Stimulated activated naive CD8-positive, alpha-beta T cell treated with anti-CD3 and anti-CD28 coated beads, Interleukin-15, amount 100 ng/mL, for 72 hours (primary cell): Measurements from ENCODE around the gene NT5C1A.

Source experiments
- ATAC-seq: fragments of 150-1000 bp; cut with Tn5 transposase; 2 replicates; pipeline ENCODE4 v1.10.0; 2021; ENCODE audit warnings: mild to moderate bottlenecking, moderate library complexity
- DNase-seq, 2 donors: peaks; one replicate each; pipeline ENCODE4 v3.0.0; 2021 to 2022
- H3K27ac Mint-ChIP-seq, 2 donors: one replicate each; pipeline ENCODE4 v1.8.0; 2022; ENCODE audit warnings: mild to moderate bottlenecking in 2 of 2, mixed read lengths in 2 of 2, moderate library complexity in 2 of 2
- H3K27me3 Mint-ChIP-seq: one replicate; pipeline ENCODE4 v1.8.0; 2022; ENCODE audit warnings: mixed read lengths
- H3K4me1 Mint-ChIP-seq: one replicate; pipeline ENCODE4 v1.8.0; 2022; ENCODE audit warnings: mild to moderate bottlenecking, mixed read lengths
- H3K4me3 Mint-ChIP-seq, 2 donors: one replicate each; pipeline ENCODE4 v1.8.0; 2022; ENCODE audit warnings: mild to moderate bottlenecking in 2 of 2, mixed read lengths in 2 of 2, moderate library complexity in 1 of 2
- H3K9me3 Mint-ChIP-seq, 2 donors: one replicate each; pipeline ENCODE4 v1.8.0; 2022; ENCODE audit warnings: mixed read lengths in 2 of 2

Gene NT5C1A

GRCh38 chr1:39694026-39694425 lies 22.1 kb upstream of the NT5C1A start:
- no peak for ATAC-seq
- Mint-ChIP-seq H3K27me3 (peaks cover 55% of the 10 kb centered on the region), H3K4me1 (peaks cover 52% of the 10 kb centered on the region), H3K4me3 (no peak overlapping the region), H3K27ac (no peak overlapping the region), H3K9me3 (no peaks in the 10 kb centered on the region)
- DNase-seq, result no peak

GRCh38 chr1:39692152-39693074 lies 20.5 kb upstream of the NT5C1A start:
- H3K9me3 Mint-ChIP-seq, result no peaks in the 10 kb centered on the region
- no peak for ATAC-seq
- H3K4me1 Mint-ChIP-seq, result peaks cover 62% of the 10 kb centered on the region
- H3K4me3 Mint-ChIP-seq, result peak overlapping the region; percentile 84 to 89
- H3K27ac Mint-ChIP-seq, result no peak overlapping the region
- H3K27me3 Mint-ChIP-seq, result peaks cover 47% of the 10 kb centered on the region
- DNase-seq, result peak in 1 of 2 donors; percentile 26

GRCh38 chr1:39691383-39692151 lies 19.7 kb upstream of the NT5C1A start, which contains the start of gene HPCAL4:
Gene HPCAL4, minus strand, starts transcription at chr1:39691433. Its CDS starts 6,830 bp downstream, at chr1:39684603.
- Mint-ChIP-seq H3K27me3 (peaks cover 40% of the 10 kb centered on the region), H3K27ac (peak within 1 kb of the TSS; percentile 75 to 80), H3K9me3 (no peaks in the 10 kb centered on the region), H3K4me1 (peaks cover 62% of the 10 kb centered on the region), H3K4me3 (peak within 1 kb of the TSS; percentile 84 to 89)
- peak; percentile 86 to 89 for DNase-seq
- ATAC-seq, result peak; percentile 95

- Mint-ChIP-seq H3K4me3 (peak overlapping the region; percentile 84 to 89), H3K27me3 (peaks cover 47% of the 10 kb centered on the region), H3K4me1 (peaks cover 62% of the 10 kb centered on the region), H3K27ac (peak overlapping the region in 1 of 2 donors; percentile 80), H3K9me3 (no peaks in the 10 kb centered on the region)
- DNase-seq (no peak), ATAC-seq (peak; percentile 22)
These were observed 19.0 kb upstream of the NT5C1A start for GRCh38 chr1:39690794-39691382.

DNA sequence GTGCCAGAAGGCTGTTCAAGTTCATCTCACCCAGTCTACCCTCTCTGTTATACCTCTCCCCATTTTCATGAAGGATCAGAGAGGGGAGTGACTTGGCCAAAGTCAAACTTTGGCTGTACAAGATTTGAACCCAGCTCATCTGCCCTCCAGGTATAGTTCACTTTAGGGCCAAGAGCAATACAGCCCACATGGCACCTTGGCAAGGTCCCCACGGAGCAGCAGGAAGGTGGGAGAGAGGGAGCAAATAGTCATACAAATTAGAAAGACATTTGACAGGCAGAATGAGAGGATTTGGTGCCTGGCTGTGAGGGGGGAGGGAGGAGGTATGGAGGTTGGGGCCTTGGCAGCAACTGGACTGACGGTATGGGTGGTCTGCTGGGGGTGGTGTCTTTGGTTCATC lies 18.3 kb upstream of the NT5C1A start:
- Mint-ChIP-seq H3K9me3 (no peaks in the 10 kb centered on the region), H3K4me1 (peaks cover 59% of the 10 kb centered on the region), H3K4me3 (peak overlapping the region; percentile 84 to 89), H3K27ac (no peak overlapping the region), H3K27me3 (peaks cover 45% of the 10 kb centered on the region)
- no peak for ATAC-seq
- DNase-seq, result no peak

DNA sequence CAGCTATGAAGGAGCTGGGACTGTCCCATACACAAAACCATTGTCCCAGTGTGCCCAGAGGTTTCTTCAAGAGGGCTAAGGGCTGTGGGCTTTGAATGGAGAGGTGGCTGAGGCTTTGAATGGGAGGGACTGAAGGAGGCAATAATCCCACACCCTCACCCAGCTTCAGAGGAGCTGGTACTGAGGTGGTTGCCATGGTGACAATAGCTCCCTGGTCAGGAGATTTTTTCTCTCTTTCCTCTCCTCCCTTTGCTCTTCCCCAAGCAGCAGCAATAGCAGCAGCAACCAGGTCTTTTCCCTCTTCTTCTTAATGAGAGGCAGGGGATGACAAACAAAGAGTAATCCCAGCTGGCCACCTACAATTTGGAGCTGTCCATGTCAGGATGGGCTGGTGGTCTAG lies 17.7 kb upstream of the NT5C1A start:
- peaks cover 58% of the 10 kb centered on the region for H3K4me1 Mint-ChIP-seq
- H3K9me3 Mint-ChIP-seq, result no peaks in the 10 kb centered on the region
- H3K4me3 Mint-ChIP-seq, result peak overlapping the region in 1 of 2 donors; percentile 84
- no peak for DNase-seq
- ATAC-seq, result no peak
- H3K27ac Mint-ChIP-seq, result peak overlapping the region in 1 of 2 donors; percentile 65
- H3K27me3 Mint-ChIP-seq, result peaks cover 46% of the 10 kb centered on the region

DNA sequence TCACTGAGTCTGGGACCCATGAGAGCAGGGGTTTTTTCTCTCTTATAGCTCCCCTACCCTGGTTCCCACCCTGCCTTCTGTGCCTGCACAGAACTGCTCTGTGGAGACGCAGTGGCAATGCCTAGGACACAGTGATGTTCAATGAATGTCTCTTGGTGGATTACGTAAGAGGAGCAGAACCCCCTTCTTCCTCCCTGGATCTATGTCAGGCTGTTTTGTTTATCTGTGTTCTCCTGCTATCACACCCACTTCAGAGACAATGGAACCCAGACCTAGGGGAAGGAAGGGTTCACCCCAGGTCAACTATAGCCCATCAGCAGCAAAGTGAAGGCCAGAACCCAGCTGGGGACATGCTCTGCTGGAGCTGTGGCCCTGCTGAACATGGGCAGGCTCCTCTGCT lies 17.3 kb upstream of the NT5C1A start:
- ATAC-seq, result no peak
- Mint-ChIP-seq H3K4me3 (no peak overlapping the region), H3K4me1 (peaks cover 58% of the 10 kb centered on the region), H3K27ac (peak overlapping the region in 1 of 2 donors; percentile 65), H3K9me3 (no peaks in the 10 kb centered on the region), H3K27me3 (peaks cover 50% of the 10 kb centered on the region)
- no peak for DNase-seq

- Mint-ChIP-seq H3K27ac (peak overlapping the region in 1 of 2 donors; percentile 40), H3K27me3 (peaks cover 51% of the 10 kb centered on the region), H3K9me3 (no peaks in the 10 kb centered on the region), H3K4me1 (peaks cover 55% of the 10 kb centered on the region), H3K4me3 (no peak overlapping the region)
- no peak for DNase-seq
- ATAC-seq, result no peak
These were observed 16.8 kb upstream of the NT5C1A start for GRCh38 chr1:39688706-39689105.

DNA sequence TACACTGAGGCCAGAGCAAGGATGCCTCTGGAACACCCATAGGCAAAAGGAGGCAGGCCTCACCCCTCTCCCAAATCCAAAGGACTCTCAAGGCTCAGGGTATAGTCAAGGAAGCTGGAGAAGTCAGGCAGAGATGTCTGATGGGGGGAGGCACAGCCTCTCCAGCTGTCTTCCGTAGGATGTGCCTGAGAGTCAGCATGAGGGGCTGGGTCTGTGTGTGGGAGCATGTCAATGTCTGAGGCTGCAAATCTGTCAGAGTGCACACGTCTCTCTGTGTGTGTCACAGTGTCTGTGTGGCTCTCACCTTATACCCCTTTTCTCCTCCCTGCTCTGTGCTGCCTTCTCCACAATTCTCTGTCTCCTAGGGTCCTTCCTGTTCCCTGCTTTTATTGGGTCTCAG lies 15.3 kb upstream of the NT5C1A start:
- H3K27me3 Mint-ChIP-seq, result peaks cover 50% of the 10 kb centered on the region
- H3K27ac Mint-ChIP-seq, result no peak overlapping the region
- no peaks in the 10 kb centered on the region for H3K9me3 Mint-ChIP-seq
- no peak overlapping the region for H3K4me3 Mint-ChIP-seq
- H3K4me1 Mint-ChIP-seq, result peaks cover 51% of the 10 kb centered on the region
- no peak for ATAC-seq
- DNase-seq, result no peak

DNA sequence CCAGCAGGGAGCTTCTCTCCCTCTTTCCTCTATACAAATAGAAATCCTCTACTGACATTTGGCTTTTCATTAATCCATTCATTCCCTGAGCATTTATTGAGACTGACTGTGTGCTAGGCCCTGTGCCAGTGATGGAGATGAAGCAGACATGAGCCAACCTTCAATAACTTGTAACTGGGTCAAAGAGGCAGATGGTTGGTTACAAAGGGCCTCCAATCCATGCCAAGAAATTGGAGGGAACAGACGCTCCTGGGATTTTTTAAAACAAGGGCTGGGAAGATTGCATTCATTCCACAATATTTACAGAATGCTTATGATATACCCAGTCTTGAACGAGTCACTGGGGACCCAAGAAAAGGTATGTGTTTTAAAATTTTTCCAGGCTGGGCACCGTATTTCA lies 13.2 kb upstream of the NT5C1A start:
- Mint-ChIP-seq H3K4me3 (peak overlapping the region; percentile 53 to 54), H3K27me3 (peaks cover 40% of the 10 kb centered on the region), H3K9me3 (no peaks in the 10 kb centered on the region), H3K4me1 (peaks cover 40% of the 10 kb centered on the region), H3K27ac (no peak overlapping the region)
- DNase-seq (no peak), ATAC-seq (no peak)

DNA sequence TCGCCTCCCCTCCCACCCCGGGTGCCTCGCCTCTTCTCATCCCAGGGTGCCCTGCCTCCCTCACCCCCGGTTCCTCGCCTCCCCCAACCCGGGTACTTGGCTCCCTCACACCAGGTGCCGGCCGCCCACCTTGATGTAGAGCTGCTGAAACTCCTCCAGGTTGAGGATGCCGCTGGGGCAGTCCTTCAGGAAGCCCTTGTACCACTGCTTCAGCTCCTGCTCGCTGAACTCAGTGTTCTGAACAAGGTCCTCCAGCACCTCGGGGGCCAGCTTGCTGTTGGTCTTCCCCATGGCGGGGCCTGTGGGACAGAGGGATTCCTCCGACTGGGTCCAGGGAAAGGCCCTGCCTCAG lies 12.4 kb upstream of the NT5C1A start:
- no peak for ATAC-seq
- H3K4me3 Mint-ChIP-seq, result peak overlapping the region; percentile 53 to 54
- H3K4me1 Mint-ChIP-seq, result peaks cover 33% of the 10 kb centered on the region
- peaks cover 37% of the 10 kb centered on the region for H3K27me3 Mint-ChIP-seq
- H3K27ac Mint-ChIP-seq, result no peak overlapping the region
- no peak for DNase-seq
- no peaks in the 10 kb centered on the region for H3K9me3 Mint-ChIP-seq

DNA sequence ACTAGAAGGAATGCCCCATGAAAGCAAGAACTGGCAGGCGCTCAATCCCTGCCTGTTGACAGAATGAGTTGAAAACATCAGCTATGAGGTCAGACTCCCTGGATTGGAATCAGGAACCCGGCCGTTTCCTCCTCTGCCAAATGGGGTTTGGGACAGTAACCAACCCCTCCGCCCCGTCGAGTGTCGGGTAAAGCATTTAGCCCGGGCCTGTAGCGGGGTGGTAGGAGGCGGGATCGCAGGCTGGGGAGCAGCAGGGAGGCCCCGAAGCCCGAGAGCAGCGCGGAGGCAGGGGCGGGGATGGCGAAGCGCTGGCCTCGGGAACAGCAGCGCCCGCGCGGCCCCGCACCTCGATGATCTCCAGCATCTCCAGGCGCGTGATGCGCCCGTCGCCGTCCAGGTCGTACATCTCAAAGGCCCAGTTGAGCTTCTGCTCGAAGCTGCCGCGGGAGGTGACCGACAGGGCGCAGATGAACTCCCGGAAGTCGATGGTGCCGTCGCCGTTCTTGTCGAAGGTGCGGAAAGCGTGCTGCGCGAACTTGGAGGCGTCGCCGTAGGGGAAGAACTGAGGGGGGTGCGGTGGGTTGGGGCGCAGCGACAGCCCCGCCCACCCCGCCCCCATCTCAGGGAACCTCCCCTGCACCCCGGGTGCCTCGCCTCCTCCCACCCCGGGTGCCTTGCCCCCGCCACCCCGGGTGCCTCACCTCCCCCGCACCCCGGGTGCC lies 11.8 kb upstream of the NT5C1A start:
- DNase-seq (no peak), ATAC-seq (peak; percentile 70)
- no peaks in the 10 kb centered on the region for H3K9me3 Mint-ChIP-seq
- peaks cover 34% of the 10 kb centered on the region for H3K27me3 Mint-ChIP-seq
- peak overlapping the region in 1 of 2 donors; percentile 7 for H3K27ac Mint-ChIP-seq
- H3K4me1 Mint-ChIP-seq, result peaks cover 30% of the 10 kb centered on the region
- peak overlapping the region in 1 of 2 donors; percentile 54 for H3K4me3 Mint-ChIP-seq

DNA sequence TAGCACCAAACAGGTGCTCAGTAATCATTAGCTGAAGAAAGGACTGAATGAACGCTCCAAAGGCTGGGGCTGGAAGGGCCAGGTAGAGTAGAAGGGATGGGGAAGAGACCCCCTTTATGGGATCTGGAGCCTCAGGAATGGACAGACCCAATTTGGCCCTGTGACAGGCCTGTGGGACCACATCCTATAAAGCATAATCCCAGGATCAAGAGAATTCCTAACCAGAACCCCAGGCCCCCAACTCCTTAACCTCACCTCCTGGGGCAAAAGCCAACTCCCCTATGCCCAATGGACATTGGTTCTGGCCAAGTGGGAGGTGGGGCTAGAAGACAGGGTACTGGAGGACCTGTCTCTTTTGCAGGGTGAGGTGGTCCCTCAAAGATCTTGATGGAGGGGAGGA lies 10.1 kb upstream of the NT5C1A start:
- Mint-ChIP-seq H3K27ac (no peak overlapping the region), H3K9me3 (no peaks in the 10 kb centered on the region), H3K27me3 (peaks cover 28% of the 10 kb centered on the region), H3K4me1 (peaks cover 21% of the 10 kb centered on the region), H3K4me3 (no peak overlapping the region)
- ATAC-seq (no peak), DNase-seq (no peak)

GRCh38 chr1:39681294-39681693 lies 9.4 kb upstream of the NT5C1A start:
- DNase-seq, result no peak
- H3K4me1 Mint-ChIP-seq, result peaks cover 21% of the 10 kb centered on the region
- H3K4me3 Mint-ChIP-seq, result no peak overlapping the region
- no peak for ATAC-seq
- H3K27me3 Mint-ChIP-seq, result peaks cover 24% of the 10 kb centered on the region
- no peaks in the 10 kb centered on the region for H3K9me3 Mint-ChIP-seq
- H3K27ac Mint-ChIP-seq, result no peak overlapping the region

DNA sequence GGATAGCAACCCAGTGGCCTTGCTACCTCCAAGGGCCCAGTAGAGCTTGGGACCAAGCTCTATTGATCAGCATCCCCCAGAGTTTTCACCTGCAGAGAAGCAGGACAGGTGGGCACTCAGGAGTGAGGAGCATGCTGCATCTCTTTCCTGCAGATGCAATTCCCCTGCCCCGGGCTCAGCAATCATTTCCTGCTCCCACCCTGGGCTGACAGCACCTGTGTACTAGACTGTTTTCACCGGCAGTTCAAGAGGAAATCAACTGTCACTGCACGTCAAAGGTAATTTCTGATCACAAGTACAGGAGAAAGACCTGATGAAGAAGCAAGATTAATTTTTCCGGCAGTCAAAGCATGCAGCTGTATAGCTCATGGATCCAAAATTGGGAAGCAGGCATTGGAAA lies 8.8 kb upstream of the NT5C1A start:
- no peaks in the 10 kb centered on the region for H3K9me3 Mint-ChIP-seq
- DNase-seq (no peak), ATAC-seq (no peak)
- H3K27me3 Mint-ChIP-seq, result peaks cover 20% of the 10 kb centered on the region
- no peak overlapping the region for H3K27ac Mint-ChIP-seq
- no peak overlapping the region for H3K4me3 Mint-ChIP-seq
- peaks cover 21% of the 10 kb centered on the region for H3K4me1 Mint-ChIP-seq
